K562 (cell line): ENCODE data around the gene SCIN. TPM values are rescaled to one million over a fixed set of nuclear protein-coding genes. Genes with fewer than 3 reads are reported as not detected.

ENCODE experiments used
- BACH1 ChIP-seq: fragments of 200-800 bp; sonication (Bioruptor generic); IDR thresholded peaks from 2 replicates; pipeline ENCODE4 v1.6.1; 2016; ENCODE audit warnings: missing genetic modification characterization, missing compliant biosample characterization
- FOXK1 ChIP-seq: sonication (generic); formaldehyde crosslinking; IDR thresholded peaks from 2 replicates; pipeline ENCODE4 v1.8.0; 2022; ENCODE audit warnings: missing genetic modification reagents, mild to moderate bottlenecking, borderline replicate concordance
- GABPB1 ChIP-seq: sonication (generic); formaldehyde crosslinking; IDR thresholded peaks from 2 replicates; pipeline ENCODE4 v1.8.0; 2022; ENCODE audit warnings: mild to moderate bottlenecking, missing genetic modification reagents
- KAT2B ChIP-seq: IDR thresholded peaks from one replicate; pipeline ENCODE4 v1.6.1; 2012; ENCODE audit warnings: low read depth, mild to moderate bottlenecking, control low read depth, inconsistent platforms, low read length, moderate library complexity
- KDM5B ChIP-seq: fragments of 200-600 bp; sonication (generic); IDR thresholded peaks from 2 replicates; pipeline ENCODE4 v1.6.1; 2012; ENCODE audit warnings: low read depth, mild to moderate bottlenecking, moderate library complexity, low read length, control low read depth, inconsistent platforms; ENCODE audit not compliant: insufficient replicate concordance
- MAFF ChIP-seq: IDR thresholded peaks from 2 replicates; pipeline ENCODE4 v1.6.1; 2012; ENCODE audit warnings: low read length, improper control_type of control experiment
- SP1 ChIP-seq: sonication (generic); formaldehyde crosslinking; IDR thresholded peaks from 2 replicates; pipeline ENCODE4 v1.8.1; 2022; ENCODE audit warnings: mild to moderate bottlenecking, missing genetic modification reagents
- TCF3 ChIP-seq: sonication (generic); formaldehyde crosslinking; IDR thresholded peaks from 2 replicates; pipeline ENCODE4 v1.4.0; 2020; ENCODE audit warnings: mild to moderate bottlenecking, missing genetic modification reagents
- XRCC4 ChIP-seq: IDR thresholded peaks from one replicate; pipeline ENCODE4 v1.6.1; 2011; ENCODE audit not compliant: insufficient read depth, insufficient read length; ENCODE audit errors: extremely low read depth
- ZNF696 ChIP-seq: fragments of 250-450 bp; sonication (Bioruptor Pico); conservative IDR thresholded peaks from 2 replicates; pipeline ENCODE4 v1.4.0; 2020; ENCODE audit warnings: mild to moderate bottlenecking, moderate library complexity
- polyA plus RNA-seq, 8 experiments: library from polyadenylated mRNA; depleted of rRNA in 4 of 8; stranded (reverse) in 5 of 8; unstranded in 3 of 8; fragments of >200 nt; fragmentation: Nextera tagmentation in 2 of 8; fragmentation: Illumina TruSeq in 1 of 8; extraction: Ambion mirVana in 2 of 8; extraction: Trizol in 1 of 8; gene quantifications; 2 replicates each; pipeline versions ENCODE4 v1.2.1 to v1.2.3, GENCODE V29; 2011 to 2014; ENCODE audit warnings: inconsistent platforms in 1 of 8, missing spikeins in 1 of 8
- total RNA-seq, 7 experiments: library from RNA; depleted of rRNA in 6 of 7; stranded (reverse); fragments of >200 nt in 6 of 7; fragmentation: Illumina TruSeq in 2 of 7; extraction: Trizol in 2 of 7; gene quantifications; 2 replicates each; pipeline versions ENCODE4 v1.2.1 to v1.2.3, GENCODE V29; 2011 to 2021; ENCODE audit warnings: low replicate concordance in 1 of 7
- TF ChIP-seq, protein P1 (sequence below), 2 experiments: IDR thresholded peaks in 1 of 2; conservative IDR thresholded peaks in 1 of 2; 2 replicates each; pipeline ENCODE4 v1.6.1; 2016; ENCODE audit warnings: low read depth in 2 of 2, mild to moderate bottlenecking in 1 of 2, missing compliant biosample characterization in 1 of 2, missing genetic modification characterization in 1 of 2, moderate library complexity in 1 of 2
- TF ChIP-seq, protein P2 (sequence below): sonication (generic); formaldehyde crosslinking; IDR thresholded peaks from 2 replicates; pipeline ENCODE4 v1.8.1; 2023; ENCODE audit warnings: mild to moderate bottlenecking, missing genetic modification reagents
- TF ChIP-seq, protein P3 (sequence below): sonication (generic); formaldehyde crosslinking; IDR thresholded peaks from 2 replicates; pipeline ENCODE4 v1.8.0; 2023; ENCODE audit warnings: mild to moderate bottlenecking, missing genetic modification reagents
- TF ChIP-seq, protein P4 (sequence below), 2 experiments: fragments of 450-650 bp; conservative IDR thresholded peaks; 2 replicates each; pipeline ENCODE4 v1.6.1; 2017; ENCODE audit warnings: mild to moderate bottlenecking in 2 of 2, moderate library complexity in 2 of 2

Gene SCIN
- total and polyA plus RNA-seq, 9 of the 15 experiments (the other 6 are each of a cell fraction or from before 2014, with no cell fraction given): 0.67 to 18.2 (median 10.6) TPM

DNA sequence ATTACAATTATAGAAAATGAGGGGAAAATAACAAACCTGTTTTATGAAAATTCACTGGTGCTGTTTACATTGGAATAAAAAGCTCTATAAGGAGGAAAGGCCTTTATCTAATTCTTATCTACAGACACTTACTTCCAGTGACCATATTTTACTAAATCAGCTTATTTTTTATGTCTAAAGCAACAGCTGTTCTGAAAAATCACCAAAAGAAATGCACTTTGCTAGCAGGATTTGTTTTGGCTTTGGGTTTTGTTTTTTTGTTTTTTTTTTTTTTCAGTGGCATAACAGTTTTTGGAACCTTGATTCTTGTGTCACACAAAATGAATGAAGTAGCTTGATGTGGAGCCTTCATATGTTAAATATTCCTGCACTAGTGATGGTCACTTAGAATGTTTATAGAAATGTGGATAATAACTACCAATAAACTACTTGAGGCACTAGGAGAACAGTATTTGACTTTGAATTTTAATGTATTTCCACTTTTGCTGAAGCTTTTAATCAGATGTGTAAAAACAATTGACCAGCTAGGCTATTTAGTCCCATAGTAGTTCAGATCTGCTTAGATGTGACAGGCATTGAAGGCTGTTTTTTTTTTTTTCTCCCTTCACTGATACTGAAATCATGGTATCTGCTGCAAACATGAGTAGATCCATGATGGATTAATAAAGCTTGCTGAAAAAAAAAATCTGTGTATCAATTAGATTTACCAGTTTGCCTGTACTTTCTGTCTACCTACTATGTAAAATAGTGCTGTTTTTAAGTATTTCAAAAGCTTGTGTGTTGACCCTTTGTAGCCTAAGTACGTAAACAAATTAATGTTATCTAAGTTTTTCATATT lies 119.7 kb downstream of the SCIN start (continued):
- TF ChIP-seq, protein P1, sequence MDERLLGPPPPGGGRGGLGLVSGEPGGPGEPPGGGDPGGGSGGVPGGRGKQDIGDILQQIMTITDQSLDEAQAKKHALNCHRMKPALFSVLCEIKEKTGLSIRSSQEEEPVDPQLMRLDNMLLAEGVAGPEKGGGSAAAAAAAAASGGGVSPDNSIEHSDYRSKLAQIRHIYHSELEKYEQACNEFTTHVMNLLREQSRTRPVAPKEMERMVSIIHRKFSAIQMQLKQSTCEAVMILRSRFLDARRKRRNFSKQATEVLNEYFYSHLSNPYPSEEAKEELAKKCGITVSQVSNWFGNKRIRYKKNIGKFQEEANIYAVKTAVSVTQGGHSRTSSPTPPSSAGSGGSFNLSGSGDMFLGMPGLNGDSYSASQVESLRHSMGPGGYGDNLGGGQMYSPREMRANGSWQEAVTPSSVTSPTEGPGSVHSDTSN (CRISPR knock-in tag; IDR thresholded peaks at IDR 0.05; ENCODE audit: low read depth): no peak
- TF ChIP-seq, protein P1 (tag; conservative IDR thresholded peaks at IDR 0.05; ENCODE audit: low read depth): 0 out of 2 replicates have a peak, but pooled peaks have one; percentile 19
- no peak for TF ChIP-seq BACH1 (tag)
- TF ChIP-seq MAFF: peak; percentile 21; the same call in 1 of the 2 replicates
- TF ChIP-seq KAT2B: no peak
- TF ChIP-seq, protein P2, sequence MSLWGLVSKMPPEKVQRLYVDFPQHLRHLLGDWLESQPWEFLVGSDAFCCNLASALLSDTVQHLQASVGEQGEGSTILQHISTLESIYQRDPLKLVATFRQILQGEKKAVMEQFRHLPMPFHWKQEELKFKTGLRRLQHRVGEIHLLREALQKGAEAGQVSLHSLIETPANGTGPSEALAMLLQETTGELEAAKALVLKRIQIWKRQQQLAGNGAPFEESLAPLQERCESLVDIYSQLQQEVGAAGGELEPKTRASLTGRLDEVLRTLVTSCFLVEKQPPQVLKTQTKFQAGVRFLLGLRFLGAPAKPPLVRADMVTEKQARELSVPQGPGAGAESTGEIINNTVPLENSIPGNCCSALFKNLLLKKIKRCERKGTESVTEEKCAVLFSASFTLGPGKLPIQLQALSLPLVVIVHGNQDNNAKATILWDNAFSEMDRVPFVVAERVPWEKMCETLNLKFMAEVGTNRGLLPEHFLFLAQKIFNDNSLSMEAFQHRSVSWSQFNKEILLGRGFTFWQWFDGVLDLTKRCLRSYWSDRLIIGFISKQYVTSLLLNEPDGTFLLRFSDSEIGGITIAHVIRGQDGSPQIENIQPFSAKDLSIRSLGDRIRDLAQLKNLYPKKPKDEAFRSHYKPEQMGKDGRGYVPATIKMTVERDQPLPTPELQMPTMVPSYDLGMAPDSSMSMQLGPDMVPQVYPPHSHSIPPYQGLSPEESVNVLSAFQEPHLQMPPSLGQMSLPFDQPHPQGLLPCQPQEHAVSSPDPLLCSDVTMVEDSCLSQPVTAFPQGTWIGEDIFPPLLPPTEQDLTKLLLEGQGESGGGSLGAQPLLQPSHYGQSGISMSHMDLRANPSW (CRISPR knock-in tag): no peak
- 0 out of 2 replicates have a peak, but pooled peaks have one; percentile 11 for TF ChIP-seq TCF3 (CRISPR knock-in tag)
- TF ChIP-seq, protein P3, sequence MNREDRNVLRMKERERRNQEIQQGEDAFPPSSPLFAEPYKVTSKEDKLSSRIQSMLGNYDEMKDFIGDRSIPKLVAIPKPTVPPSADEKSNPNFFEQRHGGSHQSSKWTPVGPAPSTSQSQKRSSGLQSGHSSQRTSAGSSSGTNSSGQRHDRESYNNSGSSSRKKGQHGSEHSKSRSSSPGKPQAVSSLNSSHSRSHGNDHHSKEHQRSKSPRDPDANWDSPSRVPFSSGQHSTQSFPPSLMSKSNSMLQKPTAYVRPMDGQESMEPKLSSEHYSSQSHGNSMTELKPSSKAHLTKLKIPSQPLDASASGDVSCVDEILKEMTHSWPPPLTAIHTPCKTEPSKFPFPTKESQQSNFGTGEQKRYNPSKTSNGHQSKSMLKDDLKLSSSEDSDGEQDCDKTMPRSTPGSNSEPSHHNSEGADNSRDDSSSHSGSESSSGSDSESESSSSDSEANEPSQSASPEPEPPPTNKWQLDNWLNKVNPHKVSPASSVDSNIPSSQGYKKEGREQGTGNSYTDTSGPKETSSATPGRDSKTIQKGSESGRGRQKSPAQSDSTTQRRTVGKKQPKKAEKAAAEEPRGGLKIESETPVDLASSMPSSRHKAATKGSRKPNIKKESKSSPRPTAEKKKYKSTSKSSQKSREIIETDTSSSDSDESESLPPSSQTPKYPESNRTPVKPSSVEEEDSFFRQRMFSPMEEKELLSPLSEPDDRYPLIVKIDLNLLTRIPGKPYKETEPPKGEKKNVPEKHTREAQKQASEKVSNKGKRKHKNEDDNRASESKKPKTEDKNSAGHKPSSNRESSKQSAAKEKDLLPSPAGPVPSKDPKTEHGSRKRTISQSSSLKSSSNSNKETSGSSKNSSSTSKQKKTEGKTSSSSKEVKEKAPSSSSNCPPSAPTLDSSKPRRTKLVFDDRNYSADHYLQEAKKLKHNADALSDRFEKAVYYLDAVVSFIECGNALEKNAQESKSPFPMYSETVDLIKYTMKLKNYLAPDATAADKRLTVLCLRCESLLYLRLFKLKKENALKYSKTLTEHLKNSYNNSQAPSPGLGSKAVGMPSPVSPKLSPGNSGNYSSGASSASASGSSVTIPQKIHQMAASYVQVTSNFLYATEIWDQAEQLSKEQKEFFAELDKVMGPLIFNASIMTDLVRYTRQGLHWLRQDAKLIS (CRISPR knock-in tag): no peak
- no peak for TF ChIP-seq ZNF696 (CRISPR knock-in tag)
- no peak for TF ChIP-seq FOXK1 (CRISPR knock-in tag)
- TF ChIP-seq KDM5B: peak; percentile 25
- no peak for TF ChIP-seq XRCC4
- TF ChIP-seq SP1: 0 out of 2 replicates have a peak, but pooled peaks have one; percentile 14
- no peak for TF ChIP-seq GABPB1 (CRISPR knock-in tag)
- TF ChIP-seq, protein P4, sequence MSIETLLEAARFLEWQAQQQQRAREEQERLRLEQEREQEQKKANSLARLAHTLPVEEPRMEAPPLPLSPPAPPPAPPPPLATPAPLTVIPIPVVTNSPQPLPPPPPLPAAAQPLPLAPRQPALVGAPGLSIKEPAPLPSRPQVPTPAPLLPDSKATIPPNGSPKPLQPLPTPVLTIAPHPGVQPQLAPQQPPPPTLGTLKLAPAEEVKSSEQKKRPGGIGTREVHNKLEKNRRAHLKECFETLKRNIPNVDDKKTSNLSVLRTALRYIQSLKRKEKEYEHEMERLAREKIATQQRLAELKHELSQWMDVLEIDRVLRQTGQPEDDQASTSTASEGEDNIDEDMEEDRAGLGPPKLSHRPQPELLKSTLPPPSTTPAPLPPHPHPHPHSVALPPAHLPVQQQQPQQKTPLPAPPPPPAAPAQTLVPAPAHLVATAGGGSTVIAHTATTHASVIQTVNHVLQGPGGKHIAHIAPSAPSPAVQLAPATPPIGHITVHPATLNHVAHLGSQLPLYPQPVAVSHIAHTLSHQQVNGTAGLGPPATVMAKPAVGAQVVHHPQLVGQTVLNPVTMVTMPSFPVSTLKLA (conservative IDR thresholded peaks at IDR 0.05): 0 out of 4 replicates have a peak, but pooled peaks of 1 of the 2 experiments have one; percentile 4
